ENCODE data around the gene MAP3K21. TPM values are rescaled to one million over a fixed set of nuclear protein-coding genes. Genes with fewer than 3 reads are reported as not detected.

MAP3K21 gene
- polyA plus RNA-seq, 3 donors, result 0.38 to 2.7 (median 0.59) TPM

DNA sequence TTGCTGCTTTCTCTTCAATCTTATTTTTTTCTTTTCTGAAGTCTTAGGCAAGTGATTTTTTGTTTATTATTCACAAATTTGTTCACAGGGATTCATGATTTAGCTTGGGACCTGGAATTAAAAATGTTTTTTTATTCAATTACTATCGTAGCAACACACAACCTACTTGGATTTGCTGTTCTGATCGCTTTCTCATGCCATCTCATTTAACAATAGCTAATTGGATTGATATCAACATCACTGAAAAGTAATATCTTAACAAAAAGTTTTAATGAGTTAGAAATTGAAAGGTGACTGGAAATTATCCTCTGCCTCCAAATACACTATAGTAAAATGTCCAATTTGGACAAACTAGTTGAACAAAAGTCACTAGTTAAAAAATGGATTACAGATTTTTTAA lies 32.4 kb downstream of the MAP3K21 start:
- H3K27me3 ChIP-seq (ENCODE audit: control insufficient read depth in 2 of 2, insufficient read depth in 2 of 2, low read length in 2 of 2), result no peaks in the 10 kb centered on the region
- H3K9me3 ChIP-seq (replicated peaks in 1 of 2; ENCODE audit: control insufficient read depth in 1 of 2, insufficient read depth in 1 of 2, low read length in 2 of 2), result no peaks in the 10 kb centered on the region
- H3K9me3 Mint-ChIP-seq, result peaks cover 0 to 2% (median 0%) of the 10 kb centered on the region in 7 donors
- H3K4me2 ChIP-seq (replicated peaks; ENCODE audit: extremely low read depth, low read length, poor library complexity, severe bottlenecking), result no peak overlapping the region
- peaks cover 14 to 25% of the 10 kb centered on the region in 2 donors for H3K36me3 Mint-ChIP-seq
- no peak for DNase-seq
- H3K27me3 Mint-ChIP-seq (ENCODE audit: low read depth in 3 of 3), result peaks cover 0 to 3% (median 0%) of the 10 kb centered on the region in 3 donors
- no peak overlapping the region for H3K27ac Mint-ChIP-seq
- H3K4me1 ChIP-seq (ENCODE audit: control insufficient read depth in 1 of 2, insufficient read depth in 2 of 2, low read length in 2 of 2), result peaks cover 8 to 12% of the 10 kb centered on the region in 2 donors
- H2AFZ ChIP-seq (ENCODE audit: insufficient read depth, low read depth, low read length, poor library complexity, severe bottlenecking), result no peak overlapping the region
- H3K36me3 ChIP-seq (replicated peaks in 1 of 2; ENCODE audit: control insufficient read depth in 1 of 2, insufficient read depth in 2 of 2, low read length in 2 of 2), result peaks cover 0 to 6% of the 10 kb centered on the region in 2 donors
- WGBS (ENCODE audit: insufficient coverage), result no CpG with 5 or more reads among the region's 2 CpGs
- H3K79me2 ChIP-seq (ENCODE audit: insufficient read depth, low read length), result no peaks in the 10 kb centered on the region
- H4K20me1 ChIP-seq (ENCODE audit: insufficient read depth, low read length), result no peaks in the 10 kb centered on the region
- H3K4me3 ChIP-seq (replicated peaks in 1 of 3; ENCODE audit: low read depth in 2 of 3, low read length in 3 of 3), result no peak overlapping the region
- no peak overlapping the region for H3K9ac ChIP-seq (ENCODE audit: insufficient read depth, low read length, poor library complexity, severe bottlenecking)
- no peak overlapping the region for H3K4me3 Mint-ChIP-seq
- TF ChIP-seq, protein P1, sequence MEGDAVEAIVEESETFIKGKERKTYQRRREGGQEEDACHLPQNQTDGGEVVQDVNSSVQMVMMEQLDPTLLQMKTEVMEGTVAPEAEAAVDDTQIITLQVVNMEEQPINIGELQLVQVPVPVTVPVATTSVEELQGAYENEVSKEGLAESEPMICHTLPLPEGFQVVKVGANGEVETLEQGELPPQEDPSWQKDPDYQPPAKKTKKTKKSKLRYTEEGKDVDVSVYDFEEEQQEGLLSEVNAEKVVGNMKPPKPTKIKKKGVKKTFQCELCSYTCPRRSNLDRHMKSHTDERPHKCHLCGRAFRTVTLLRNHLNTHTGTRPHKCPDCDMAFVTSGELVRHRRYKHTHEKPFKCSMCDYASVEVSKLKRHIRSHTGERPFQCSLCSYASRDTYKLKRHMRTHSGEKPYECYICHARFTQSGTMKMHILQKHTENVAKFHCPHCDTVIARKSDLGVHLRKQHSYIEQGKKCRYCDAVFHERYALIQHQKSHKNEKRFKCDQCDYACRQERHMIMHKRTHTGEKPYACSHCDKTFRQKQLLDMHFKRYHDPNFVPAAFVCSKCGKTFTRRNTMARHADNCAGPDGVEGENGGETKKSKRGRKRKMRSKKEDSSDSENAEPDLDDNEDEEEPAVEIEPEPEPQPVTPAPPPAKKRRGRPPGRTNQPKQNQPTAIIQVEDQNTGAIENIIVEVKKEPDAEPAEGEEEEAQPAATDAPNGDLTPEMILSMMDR (IDR thresholded peaks at IDR 0.05), result no peak
- H3K4me1 Mint-ChIP-seq, result peaks cover 18% of the 10 kb centered on the region
- no peak overlapping the region for H3K27ac ChIP-seq (ENCODE audit: low read depth in 1 of 2, low read length in 2 of 2)
- intact Hi-C loops (cut with micrococcal nuclease), result no loop called here

DNA sequence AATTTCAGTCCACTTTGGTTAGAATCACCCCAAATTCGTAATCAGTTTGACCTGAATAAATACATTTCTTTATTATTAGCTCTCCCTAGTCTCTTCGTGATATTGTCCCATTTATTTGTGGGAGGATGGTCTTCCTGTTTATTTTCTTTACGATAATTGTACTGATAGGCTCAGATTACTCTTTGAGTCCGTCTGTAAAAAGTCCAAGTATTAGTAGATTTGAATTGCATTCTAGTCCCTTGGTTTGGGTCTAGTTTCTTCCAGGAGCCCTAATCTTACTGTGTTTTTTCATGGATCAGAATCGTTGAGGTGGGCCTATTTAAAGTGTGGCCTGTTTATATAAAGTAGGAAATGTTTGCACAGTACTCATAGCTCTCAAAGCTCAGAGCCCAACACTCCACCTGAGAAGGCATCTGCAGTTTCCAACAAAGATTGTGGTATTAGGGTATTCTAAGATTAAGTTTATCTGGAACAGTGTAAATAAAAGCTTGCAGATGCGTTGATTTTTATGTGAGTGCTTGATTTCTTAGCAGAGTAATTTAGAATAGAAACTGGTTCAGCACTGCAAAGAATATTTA lies 33.1 kb downstream of the MAP3K21 start:
- intact Hi-C loops (cut with micrococcal nuclease), result no loop called here
- Histone ChIP-seq H3K79me2 (ENCODE audit: insufficient read depth, low read length) (no peaks in the 10 kb centered on the region), H3K36me3 (replicated peaks in 1 of 2; ENCODE audit: control insufficient read depth in 1 of 2, insufficient read depth in 2 of 2, low read length in 2 of 2) (peaks cover 0 to 6% of the 10 kb centered on the region in 2 donors), H3K27me3 (ENCODE audit: control insufficient read depth in 2 of 2, insufficient read depth in 2 of 2, low read length in 2 of 2) (no peaks in the 10 kb centered on the region), H4K20me1 (ENCODE audit: insufficient read depth, low read length) (no peaks in the 10 kb centered on the region), H3K4me3 (replicated peaks in 1 of 3; ENCODE audit: low read depth in 2 of 3, low read length in 3 of 3) (no peak overlapping the region), H3K9ac (ENCODE audit: insufficient read depth, low read length, poor library complexity, severe bottlenecking) (no peak overlapping the region), H2AFZ (ENCODE audit: insufficient read depth, low read depth, low read length, poor library complexity, severe bottlenecking) (no peak overlapping the region), H3K27ac (ENCODE audit: low read depth in 1 of 2, low read length in 2 of 2) (no peak overlapping the region), H3K4me2 (replicated peaks; ENCODE audit: extremely low read depth, low read length, poor library complexity, severe bottlenecking) (no peak overlapping the region), H3K9me3 (replicated peaks in 1 of 2; ENCODE audit: control insufficient read depth in 1 of 2, insufficient read depth in 1 of 2, low read length in 2 of 2) (no peaks in the 10 kb centered on the region), H3K4me1 (ENCODE audit: control insufficient read depth in 1 of 2, insufficient read depth in 2 of 2, low read length in 2 of 2) (peaks cover 8 to 12% of the 10 kb centered on the region in 2 donors)
- H3K27me3 Mint-ChIP-seq (ENCODE audit: low read depth in 3 of 3), result peaks cover 0 to 3% (median 0%) of the 10 kb centered on the region in 3 donors
- H3K9me3 Mint-ChIP-seq, result peaks cover 0 to 2% (median 0%) of the 10 kb centered on the region in 7 donors
- 60% methylated on average over 2 of the region's 6 CpGs for WGBS (ENCODE audit: insufficient coverage)
- peaks cover 10 to 20% of the 10 kb centered on the region in 2 donors for H3K36me3 Mint-ChIP-seq
- H3K27ac Mint-ChIP-seq, result no peak overlapping the region
- H3K4me1 Mint-ChIP-seq, result peaks cover 17% of the 10 kb centered on the region
- TF ChIP-seq, protein P1 (IDR thresholded peaks at IDR 0.05), result no peak
- no peak for DNase-seq
- H3K4me3 Mint-ChIP-seq, result no peak overlapping the region

All from CD14-positive monocyte (primary cell).